AG09309 (cell line): Measurements from ENCODE around the gene SLBP.

ENCODE experiments used
- DNase-seq: peaks from one replicate; pipeline ENCODE4 v3.0.0-alpha.2; 2010; ENCODE audit warnings: low read depth
- H3K4me3 ChIP-seq: 2 replicates; pipeline ENCODE4 v1.5.1; 2011; ENCODE audit warnings: mild to moderate bottlenecking, low read depth, low read length, moderate library complexity; ENCODE audit not compliant: control insufficient read depth
- TF ChIP-seq, protein P1 (sequence below): IDR thresholded peaks from 2 replicates; pipeline ENCODE4 v1.5.1; 2011; ENCODE audit warnings: mild to moderate bottlenecking, low read depth, low read length, inconsistent platforms; ENCODE audit not compliant: insufficient read depth, control insufficient read depth; ENCODE audit errors: missing control alignments

SLBP gene

DNA sequence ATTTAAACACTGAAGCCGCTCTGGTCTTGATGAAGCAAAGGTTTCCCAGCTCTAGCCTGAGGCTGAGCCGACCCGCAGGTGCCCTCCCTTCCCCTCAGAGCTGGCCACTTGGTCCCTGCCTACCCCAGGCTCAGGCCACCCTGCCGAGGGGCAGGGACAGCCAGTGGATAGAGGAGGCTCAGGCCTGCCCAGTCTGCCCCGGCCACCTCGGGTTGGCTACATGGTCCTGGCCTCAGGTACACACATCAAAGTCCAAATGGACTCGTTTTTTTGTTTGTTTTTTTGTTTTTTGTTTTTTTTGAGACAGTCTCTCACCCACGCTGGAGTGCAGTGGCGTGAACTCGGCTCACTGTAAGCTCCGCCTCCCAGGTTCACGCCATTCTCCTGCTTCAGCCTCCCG lies 33.0 kb upstream of the SLBP start:
- H3K4me3 ChIP-seq: no peak overlapping the region
- TF ChIP-seq, protein P1, sequence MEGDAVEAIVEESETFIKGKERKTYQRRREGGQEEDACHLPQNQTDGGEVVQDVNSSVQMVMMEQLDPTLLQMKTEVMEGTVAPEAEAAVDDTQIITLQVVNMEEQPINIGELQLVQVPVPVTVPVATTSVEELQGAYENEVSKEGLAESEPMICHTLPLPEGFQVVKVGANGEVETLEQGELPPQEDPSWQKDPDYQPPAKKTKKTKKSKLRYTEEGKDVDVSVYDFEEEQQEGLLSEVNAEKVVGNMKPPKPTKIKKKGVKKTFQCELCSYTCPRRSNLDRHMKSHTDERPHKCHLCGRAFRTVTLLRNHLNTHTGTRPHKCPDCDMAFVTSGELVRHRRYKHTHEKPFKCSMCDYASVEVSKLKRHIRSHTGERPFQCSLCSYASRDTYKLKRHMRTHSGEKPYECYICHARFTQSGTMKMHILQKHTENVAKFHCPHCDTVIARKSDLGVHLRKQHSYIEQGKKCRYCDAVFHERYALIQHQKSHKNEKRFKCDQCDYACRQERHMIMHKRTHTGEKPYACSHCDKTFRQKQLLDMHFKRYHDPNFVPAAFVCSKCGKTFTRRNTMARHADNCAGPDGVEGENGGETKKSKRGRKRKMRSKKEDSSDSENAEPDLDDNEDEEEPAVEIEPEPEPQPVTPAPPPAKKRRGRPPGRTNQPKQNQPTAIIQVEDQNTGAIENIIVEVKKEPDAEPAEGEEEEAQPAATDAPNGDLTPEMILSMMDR: no peak
- DNase-seq: no peak

DNA sequence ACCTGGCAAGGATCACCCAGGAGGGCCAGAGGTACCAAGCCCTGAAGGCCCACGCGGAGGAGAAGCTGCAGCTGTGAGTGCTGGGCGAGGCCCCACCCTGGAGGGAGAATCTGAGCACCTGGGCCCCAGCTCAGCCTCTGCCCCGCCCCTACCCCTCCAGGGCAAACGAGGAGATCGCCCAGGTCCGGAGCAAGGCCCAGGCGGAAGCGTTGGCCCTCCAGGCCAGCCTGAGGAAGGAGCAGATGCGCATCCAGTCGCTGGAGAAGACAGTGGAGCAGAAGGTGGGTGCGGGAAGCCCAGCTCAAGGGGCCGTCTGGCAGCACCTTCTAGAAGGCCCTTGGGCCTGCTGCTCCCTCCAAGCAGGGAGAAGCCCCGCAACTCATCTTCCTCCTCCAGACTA lies 32.4 kb upstream of the SLBP start:
- H3K4me3 ChIP-seq: no peak overlapping the region
- no peak for DNase-seq
- TF ChIP-seq, protein P1: no peak

DNA sequence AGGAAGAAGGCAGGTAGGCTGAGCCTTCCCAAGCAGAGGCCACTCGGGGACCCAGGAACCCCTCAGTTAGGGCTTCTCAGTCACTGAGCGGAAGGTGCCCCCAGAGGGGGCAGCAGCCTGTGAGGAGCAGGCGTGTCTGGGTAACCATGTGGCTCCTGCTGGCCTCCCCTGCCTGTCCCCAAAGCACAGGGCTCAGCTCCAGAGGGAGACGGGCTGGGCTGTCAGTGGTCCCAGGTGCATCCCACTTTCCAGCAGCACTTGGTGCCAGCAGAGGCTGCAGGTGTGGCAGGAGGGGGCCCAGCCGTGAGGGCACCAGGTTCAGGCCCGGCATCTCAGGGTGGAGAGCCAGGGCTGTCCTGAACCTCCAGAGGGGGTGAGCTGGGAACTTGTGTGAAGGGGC lies 31.9 kb upstream of the SLBP start:
- no peak overlapping the region for H3K4me3 ChIP-seq
- DNase-seq: no peak
- TF ChIP-seq, protein P1: no peak

DNA sequence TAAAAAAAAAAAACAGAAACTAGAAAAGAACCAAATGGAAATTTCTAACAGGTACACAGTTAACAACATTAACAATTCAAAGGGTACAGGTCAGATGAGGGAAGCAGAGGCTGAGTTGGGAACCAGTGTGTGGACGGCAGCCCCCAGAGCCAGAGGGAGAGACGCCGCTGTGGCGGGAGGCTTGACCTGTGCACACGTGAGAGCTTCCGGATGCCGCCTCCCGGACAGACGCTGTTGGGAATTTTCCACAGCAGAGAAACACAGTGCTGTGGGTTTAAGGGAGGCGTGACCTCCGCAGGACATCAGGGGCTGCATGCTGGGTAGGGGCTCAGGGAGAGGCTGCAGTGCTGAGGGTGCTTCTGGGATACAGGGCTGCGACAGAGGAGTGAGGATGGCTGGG lies 31.4 kb upstream of the SLBP start:
- TF ChIP-seq, protein P1: no peak
- no peak for DNase-seq
- no peak overlapping the region for H3K4me3 ChIP-seq

DNA sequence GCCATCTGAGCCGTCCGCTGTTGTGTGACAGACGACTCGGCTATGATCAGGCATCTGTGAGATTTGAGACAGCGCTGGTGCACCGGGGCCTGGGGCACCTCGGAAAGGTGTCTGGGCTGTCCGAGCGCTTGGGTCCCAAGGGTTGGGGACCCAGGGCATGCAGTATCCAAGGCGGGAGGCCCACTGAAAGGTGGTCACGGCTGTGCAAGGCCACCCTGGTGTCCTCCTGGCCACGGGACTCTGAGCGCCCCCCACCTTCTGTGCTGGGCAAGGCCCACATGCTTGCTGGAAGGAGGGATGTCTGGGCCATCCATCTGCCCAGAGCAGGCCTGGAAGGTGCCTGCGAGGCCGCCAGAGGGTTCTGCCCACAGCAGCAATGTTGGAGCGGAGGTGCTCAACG lies 29.1 kb upstream of the SLBP start:
- H3K4me3 ChIP-seq: no peak overlapping the region
- no peak for DNase-seq
- TF ChIP-seq, protein P1: no peak

DNA sequence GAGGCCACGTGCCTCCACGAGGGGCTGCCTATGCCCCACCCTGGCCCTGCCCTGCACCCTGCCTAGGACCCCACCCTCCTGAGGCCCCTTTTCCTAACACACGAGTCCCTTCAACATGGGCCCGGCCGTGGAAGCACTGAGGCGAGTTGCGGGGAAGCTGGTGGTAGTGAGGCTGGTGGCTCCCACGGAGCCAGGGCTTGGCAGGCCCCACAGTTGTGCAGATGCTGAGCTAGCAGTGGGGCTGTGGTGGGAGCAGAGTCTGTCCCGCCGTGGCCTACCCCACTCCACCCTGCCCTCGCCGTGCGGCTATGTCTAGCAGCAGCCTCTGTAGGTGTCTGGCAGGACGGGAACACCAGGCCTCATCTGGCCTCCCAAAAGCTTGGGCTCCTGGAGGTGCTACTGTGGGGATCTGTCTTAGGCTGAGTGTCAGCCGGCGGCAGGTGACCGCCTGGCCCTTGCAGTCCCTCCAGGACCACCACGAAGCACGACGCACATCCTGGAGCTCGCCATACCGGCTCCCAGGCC lies 28.0 kb upstream of the SLBP start:
- TF ChIP-seq, protein P1: no peak
- no peak for DNase-seq
- no peak overlapping the region for H3K4me3 ChIP-seq

DNA sequence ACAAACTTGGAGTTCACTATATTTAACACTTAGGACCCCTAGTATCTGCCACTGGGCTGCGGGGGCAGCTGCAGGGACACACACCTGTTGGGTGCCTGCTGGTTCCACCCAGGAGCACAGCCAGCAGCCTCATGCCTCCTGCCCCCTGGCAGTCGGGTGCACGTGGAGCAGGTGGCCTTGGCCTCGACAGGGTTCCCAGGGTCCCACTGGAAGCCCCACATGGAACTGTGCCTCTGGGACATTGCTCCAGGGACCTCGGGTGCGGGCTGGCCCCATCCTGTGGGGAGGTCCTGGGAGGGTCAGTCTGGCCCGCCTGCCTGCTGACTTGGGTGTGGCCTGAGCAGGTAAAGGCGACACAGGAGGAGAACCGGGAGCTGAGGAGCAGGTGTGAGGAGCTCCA lies 27.2 kb upstream of the SLBP start:
- TF ChIP-seq, protein P1: no peak
- no peak overlapping the region for H3K4me3 ChIP-seq
- DNase-seq: no peak
